Smooth muscle cell (in vitro differentiated cells): ENCODE data around the gene POLD2. TPM values are rescaled to one million over a fixed set of nuclear protein-coding genes. Genes with fewer than 3 reads are reported as not detected.
A peak's percentile ranks its signal among the peaks of the same experiment; 100 is the strongest.

Source experiments
- DNase-seq: peaks from one replicate; lab custom pipeline; 2025; ENCODE audit not compliant: unreplicated experiment; lab: John Stamatoyannopoulos, UW
- H2AFZ ChIP-seq: fragments of 200-600 bp; sonication (generic); 2 replicates; pipeline ENCODE4 v1.6.0; 2016; ENCODE audit warnings: antibody characterized with exemption, low read depth, mild to moderate bottlenecking
- H3F3A ChIP-seq: fragments of 200-600 bp; sonication (generic); 2 replicates; pipeline ENCODE4 v1.6.0; 2017; ENCODE audit warnings: antibody characterized with exemption, low read depth
- H3K27ac ChIP-seq: fragments of 200-600 bp; sonication (generic); 2 replicates; pipeline ENCODE4 v1.5.1; 2016; ENCODE audit warnings: low read depth, mild to moderate bottlenecking
- H3K27me3 ChIP-seq: fragments of 200-600 bp; sonication (generic); 2 replicates; pipeline ENCODE4 v1.6.1; 2016; ENCODE audit warnings: low read depth, mild to moderate bottlenecking
- H3K36me3 ChIP-seq: fragments of 200-600 bp; sonication (generic); 2 replicates; pipeline ENCODE4 v1.5.1; 2016; ENCODE audit warnings: low read depth
- H3K4me1 ChIP-seq: fragments of 200-600 bp; sonication (generic); 2 replicates; pipeline ENCODE4 v1.5.1; 2016; ENCODE audit warnings: low read depth
- H3K4me2 ChIP-seq: fragments of 200-600 bp; sonication (generic); 2 replicates; pipeline ENCODE4 v1.6.0; 2016; ENCODE audit warnings: mild to moderate bottlenecking
- H3K4me3 ChIP-seq: fragments of 200-600 bp; sonication (generic); 2 replicates; pipeline ENCODE4 v1.5.1; 2016; ENCODE audit warnings: mild to moderate bottlenecking
- H3K79me2 ChIP-seq: fragments of 200-600 bp; sonication (generic); 2 replicates; pipeline ENCODE4 v1.6.0; 2016; ENCODE audit warnings: low read depth, mild to moderate bottlenecking
- H3K9ac ChIP-seq: fragments of 200-600 bp; sonication (generic); 2 replicates; pipeline ENCODE4 v1.6.0; 2016; ENCODE audit warnings: low read depth
- H3K9me3 ChIP-seq: fragments of 200-600 bp; sonication (generic); replicated peaks from 2 replicates; pipeline ENCODE4 v1.5.1; 2016; ENCODE audit warnings: low read depth
- H4K20me1 ChIP-seq: fragments of 200-600 bp; sonication (generic); 2 replicates; pipeline ENCODE4 v1.6.0; 2016; ENCODE audit warnings: low read depth
- WGBS: methylation state at CpG from one replicate; pipeline ENCODE4 v1.1.7; 2016; ENCODE audit warnings: low lambda C conversion rate; 5-methylcytosine and 5-hydroxymethylcytosine counted together
- polyA plus RNA-seq: library from polyadenylated mRNA; unstranded; fragments of >200 nt; fragmentation: Nextera tagmentation; extraction: Ambion mirVana; gene quantifications from 2 replicates; pipeline ENCODE4 v1.2.1, GENCODE V29; 2016
- total RNA-seq: library from RNA; depleted of rRNA; stranded (reverse); fragments of >200 nt; gene quantifications from 2 replicates; pipeline ENCODE4 v1.2.3, GENCODE V29; 2014
- TF ChIP-seq, protein P1 (sequence below): fragments of 200-600 bp; sonication (generic); IDR thresholded peaks from 2 replicates; pipeline ENCODE4 v1.5.1; 2017; ENCODE audit warnings: borderline replicate concordance, mild to moderate bottlenecking, antibody characterized with exemption; ENCODE audit not compliant: insufficient read depth, poor library complexity, severe bottlenecking

The POLD2 gene
- total and polyA plus RNA-seq, 2 experiments from 2014 or later: 45.5 to 151 TPM

GRCh38 chr7:44099669-44100068 is 23.7 kb downstream of the POLD2 start:
- WGBS: 87% methylated on average over 4 of the region's 4 CpGs
- Histone ChIP-seq H3K79me2 (peaks cover 4% of the 10 kb centered on the region), H3K4me2 (peak overlapping the region; percentile 9), H3K27ac (peak overlapping the region; percentile 88), H3K9ac (no peak overlapping the region), H3K4me1 (no peaks in the 10 kb centered on the region), H3F3A (peaks cover 22% of the 10 kb centered on the region), H3K4me3 (no peak overlapping the region), H3K9me3 (no peaks in the 10 kb centered on the region), H3K36me3 (no peaks in the 10 kb centered on the region), H3K27me3 (no peaks in the 10 kb centered on the region), H4K20me1 (no peaks in the 10 kb centered on the region), H2AFZ (peak overlapping the region; percentile 36)
- TF ChIP-seq, protein P1, sequence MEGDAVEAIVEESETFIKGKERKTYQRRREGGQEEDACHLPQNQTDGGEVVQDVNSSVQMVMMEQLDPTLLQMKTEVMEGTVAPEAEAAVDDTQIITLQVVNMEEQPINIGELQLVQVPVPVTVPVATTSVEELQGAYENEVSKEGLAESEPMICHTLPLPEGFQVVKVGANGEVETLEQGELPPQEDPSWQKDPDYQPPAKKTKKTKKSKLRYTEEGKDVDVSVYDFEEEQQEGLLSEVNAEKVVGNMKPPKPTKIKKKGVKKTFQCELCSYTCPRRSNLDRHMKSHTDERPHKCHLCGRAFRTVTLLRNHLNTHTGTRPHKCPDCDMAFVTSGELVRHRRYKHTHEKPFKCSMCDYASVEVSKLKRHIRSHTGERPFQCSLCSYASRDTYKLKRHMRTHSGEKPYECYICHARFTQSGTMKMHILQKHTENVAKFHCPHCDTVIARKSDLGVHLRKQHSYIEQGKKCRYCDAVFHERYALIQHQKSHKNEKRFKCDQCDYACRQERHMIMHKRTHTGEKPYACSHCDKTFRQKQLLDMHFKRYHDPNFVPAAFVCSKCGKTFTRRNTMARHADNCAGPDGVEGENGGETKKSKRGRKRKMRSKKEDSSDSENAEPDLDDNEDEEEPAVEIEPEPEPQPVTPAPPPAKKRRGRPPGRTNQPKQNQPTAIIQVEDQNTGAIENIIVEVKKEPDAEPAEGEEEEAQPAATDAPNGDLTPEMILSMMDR: no peak
- no peak for DNase-seq

DNA sequence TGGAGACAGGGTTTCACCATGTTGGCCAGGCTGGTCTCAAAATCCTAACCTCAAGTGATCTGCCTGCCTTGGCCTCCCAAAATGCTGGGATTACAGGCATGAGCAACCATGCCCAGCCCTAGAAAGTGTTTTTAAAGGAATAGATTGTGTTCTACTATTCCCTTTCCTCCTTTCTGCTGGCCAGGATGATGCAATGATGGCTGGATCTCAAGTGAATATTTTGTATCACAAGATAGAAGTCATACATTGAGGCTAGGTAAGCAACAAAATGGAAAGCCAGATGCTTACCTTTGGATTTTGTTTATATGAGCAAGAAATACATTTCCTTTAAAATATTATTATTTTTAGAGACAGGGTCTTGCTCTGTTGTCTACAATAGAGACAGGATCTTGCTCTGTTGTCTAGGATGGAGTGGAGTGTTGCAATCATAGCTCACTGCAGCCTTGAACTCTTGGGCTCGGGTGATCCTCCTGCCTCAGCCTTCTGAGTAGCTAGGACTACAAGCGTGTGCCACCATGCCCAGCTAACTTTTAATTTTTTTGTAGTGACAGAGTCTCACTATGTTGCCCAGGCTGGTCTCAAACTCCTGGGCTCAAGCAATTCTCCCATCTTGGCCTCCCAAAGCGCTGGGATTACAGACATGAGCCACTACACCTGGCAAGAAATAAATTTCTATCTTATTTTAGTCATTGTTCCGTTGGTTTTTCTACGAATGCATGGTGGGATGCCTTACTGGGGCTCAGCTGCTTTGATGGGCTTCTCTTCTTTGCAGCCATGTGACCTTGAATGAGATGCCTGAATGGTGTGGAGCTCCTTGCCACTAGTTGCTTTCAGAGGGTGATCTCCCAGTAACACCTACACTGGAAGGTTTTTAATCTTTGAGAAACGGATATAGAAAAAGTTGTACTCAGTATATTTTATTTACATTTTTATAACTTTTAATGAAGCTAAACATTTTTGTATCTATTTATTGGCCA is 25.0 kb downstream of the POLD2 start:
- Histone ChIP-seq H3K4me3 (no peak overlapping the region), H2AFZ (no peak overlapping the region), H3K4me1 (no peaks in the 10 kb centered on the region), H3K27ac (no peak overlapping the region), H3K27me3 (no peaks in the 10 kb centered on the region), H3K79me2 (no peaks in the 10 kb centered on the region), H3F3A (peaks cover 20% of the 10 kb centered on the region), H3K9me3 (no peaks in the 10 kb centered on the region), H4K20me1 (no peaks in the 10 kb centered on the region), H3K36me3 (no peaks in the 10 kb centered on the region), H3K4me2 (no peak overlapping the region), H3K9ac (no peak overlapping the region)
- DNase-seq: no peak
- 95% methylated on average over 6 of the region's 6 CpGs for WGBS
- TF ChIP-seq, protein P1: no peak

DNA sequence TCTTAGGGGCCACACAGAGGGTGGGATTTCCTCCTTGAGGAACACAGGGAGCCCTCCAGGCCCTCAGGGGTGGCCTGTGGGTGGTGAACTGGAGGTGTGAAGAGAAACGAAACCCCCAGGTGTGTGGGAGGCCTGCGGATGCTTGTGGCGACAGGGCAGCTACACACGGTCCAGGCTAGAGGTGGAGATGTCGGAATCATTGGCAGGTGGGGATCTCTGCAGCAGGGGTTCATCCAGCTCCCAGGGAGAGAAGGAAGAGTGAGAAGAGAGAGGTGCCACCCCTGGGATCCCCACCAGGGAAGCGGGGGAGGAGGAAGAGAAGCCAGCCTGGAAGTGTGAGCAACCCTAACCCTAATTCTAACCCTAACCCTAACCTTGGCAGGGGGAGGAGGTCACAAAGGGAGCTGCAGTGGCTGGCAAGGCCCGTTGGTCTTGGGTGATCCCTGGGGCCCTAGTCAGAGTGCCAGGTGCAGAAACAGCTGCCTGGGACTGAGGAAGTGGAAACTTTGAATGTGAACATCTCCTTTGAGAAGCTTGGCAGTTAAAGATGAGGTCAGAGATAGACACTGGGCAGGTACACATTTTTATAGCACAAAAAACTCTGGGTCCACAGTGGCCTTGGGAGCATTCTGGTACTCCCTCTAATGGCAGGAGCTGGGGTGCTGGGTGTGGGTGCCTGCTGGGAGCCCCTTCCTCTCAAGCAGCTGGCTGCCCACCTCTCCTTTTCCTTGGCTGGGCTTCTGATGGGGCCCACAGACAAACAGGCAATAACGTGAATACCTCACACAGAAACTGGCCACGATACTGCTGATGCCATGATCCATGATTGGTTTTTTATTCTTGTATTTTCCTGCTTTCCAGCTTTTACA is 26.1 kb downstream of the POLD2 start:
- H3K9ac ChIP-seq: no peak overlapping the region
- H4K20me1 ChIP-seq: no peaks in the 10 kb centered on the region
- H3K4me1 ChIP-seq: no peaks in the 10 kb centered on the region
- peaks cover 11% of the 10 kb centered on the region for H3F3A ChIP-seq
- no peaks in the 10 kb centered on the region for H3K27me3 ChIP-seq
- TF ChIP-seq, protein P1: no peak
- no peaks in the 10 kb centered on the region for H3K36me3 ChIP-seq
- no peak overlapping the region for H3K4me3 ChIP-seq
- no peak overlapping the region for H2AFZ ChIP-seq
- no peak for DNase-seq
- no peaks in the 10 kb centered on the region for H3K79me2 ChIP-seq
- H3K27ac ChIP-seq: no peak overlapping the region
- H3K9me3 ChIP-seq: no peaks in the 10 kb centered on the region
- H3K4me2 ChIP-seq: no peak overlapping the region
- 88% methylated on average over 9 of the region's 9 CpGs for WGBS
